ENCODE measurements around the gene LRTM2. TPM values are rescaled to one million over a fixed set of nuclear protein-coding genes. Genes with fewer than 3 reads are reported as not detected.

LRTM2 gene
- total RNA-seq, 1 donor from 2014 or later, result not detected

- intact Hi-C loops (cut with DNase I), result loop anchor here (5.0 to 10.0 kb wide), 2 partner anchors 240 to 488 kb away; no protein-coding TSS in a partner anchor
- peak; percentile 91 for DNase-seq (ENCODE audit: low spot score)
Observed at GRCh38 chr12:1797011-1797901, 23.1 kb upstream of the LRTM2 start.

GRCh38 chr12:1797991-1798640 lies 22.2 kb upstream of the LRTM2 start:
- no peak for DNase-seq (ENCODE audit: low spot score)
- intact Hi-C loops (cut with DNase I), result loop anchor here (5.0 to 10.0 kb wide), 2 partner anchors 239 to 487 kb away; no protein-coding TSS in a partner anchor

- no peak for DNase-seq (ENCODE audit: low spot score)
- intact Hi-C loops (cut with DNase I), result loop anchor here (5.0 to 10.0 kb wide), 2 partner anchors 239 to 486 kb away; no protein-coding TSS in a partner anchor
Observed at GRCh38 chr12:1798641-1799020, 21.7 kb upstream of the LRTM2 start.

GRCh38 chr12:1799051-1799881 lies 21.1 kb upstream of the LRTM2 start:
- intact Hi-C loops (cut with DNase I), result loop anchor here (5.0 to 10.0 kb wide), 2 partner anchors 238 to 486 kb away; no protein-coding TSS in a partner anchor
- no peak for DNase-seq (ENCODE audit: low spot score)

GRCh38 chr12:1799882-1800400 lies 20.4 kb upstream of the LRTM2 start:
- intact Hi-C loops (cut with DNase I), result loop anchor here (5.0 to 10.0 kb wide), 2 partner anchors 237 to 485 kb away; no protein-coding TSS in a partner anchor
- no peak for DNase-seq (ENCODE audit: low spot score)

GRCh38 chr12:1800401-1801302 lies 19.7 kb upstream of the LRTM2 start:
- intact Hi-C loops (cut with DNase I), result no loop called here
- DNase-seq (ENCODE audit: low spot score), result no peak

- peak; percentile 63 for DNase-seq (ENCODE audit: low spot score)
- intact Hi-C loops (cut with DNase I), result no loop called here
Observed at GRCh38 chr12:1801303-1801975, 18.9 kb upstream of the LRTM2 start.

GRCh38 chr12:1803736-1804135 lies 16.6 kb upstream of the LRTM2 start:
- intact Hi-C loops (cut with DNase I), result no loop called here
- peak; percentile 39 for DNase-seq (ENCODE audit: low spot score)

GRCh38 chr12:1804545-1805332 lies 15.6 kb upstream of the LRTM2 start:
- intact Hi-C loops (cut with DNase I), result no loop called here
- DNase-seq (ENCODE audit: low spot score), result peak; percentile 95

GRCh38 chr12:1805441-1806081 lies 14.8 kb upstream of the LRTM2 start:
- peak; percentile 71 for DNase-seq (ENCODE audit: low spot score)
- intact Hi-C loops (cut with DNase I), result no loop called here

GRCh38 chr12:1806301-1807086 lies 13.9 kb upstream of the LRTM2 start:
- intact Hi-C loops (cut with DNase I), result no loop called here
- DNase-seq (ENCODE audit: low spot score), result peak; percentile 69

GRCh38 chr12:1807087-1807860 lies 13.1 kb upstream of the LRTM2 start:
- intact Hi-C loops (cut with DNase I), result no loop called here
- DNase-seq (ENCODE audit: low spot score), result no peak

- no peak for DNase-seq (ENCODE audit: low spot score)
- intact Hi-C loops (cut with DNase I), result no loop called here
Observed at GRCh38 chr12:1808036-1808797, 12.1 kb upstream of the LRTM2 start.

- intact Hi-C loops (cut with DNase I), result no loop called here
- DNase-seq (ENCODE audit: low spot score), result no peak
Observed at GRCh38 chr12:1808798-1809480, 11.4 kb upstream of the LRTM2 start.

All from cardiac septum (tissue), 1 donor.